ENCODE data around the gene GTPBP2. TPM values are rescaled to one million over a fixed set of nuclear protein-coding genes. Genes with fewer than 3 reads are reported as not detected.

Gene GTPBP2
- total RNA-seq, 1 experiment from 2014 or later = 76.4 TPM

DNA sequence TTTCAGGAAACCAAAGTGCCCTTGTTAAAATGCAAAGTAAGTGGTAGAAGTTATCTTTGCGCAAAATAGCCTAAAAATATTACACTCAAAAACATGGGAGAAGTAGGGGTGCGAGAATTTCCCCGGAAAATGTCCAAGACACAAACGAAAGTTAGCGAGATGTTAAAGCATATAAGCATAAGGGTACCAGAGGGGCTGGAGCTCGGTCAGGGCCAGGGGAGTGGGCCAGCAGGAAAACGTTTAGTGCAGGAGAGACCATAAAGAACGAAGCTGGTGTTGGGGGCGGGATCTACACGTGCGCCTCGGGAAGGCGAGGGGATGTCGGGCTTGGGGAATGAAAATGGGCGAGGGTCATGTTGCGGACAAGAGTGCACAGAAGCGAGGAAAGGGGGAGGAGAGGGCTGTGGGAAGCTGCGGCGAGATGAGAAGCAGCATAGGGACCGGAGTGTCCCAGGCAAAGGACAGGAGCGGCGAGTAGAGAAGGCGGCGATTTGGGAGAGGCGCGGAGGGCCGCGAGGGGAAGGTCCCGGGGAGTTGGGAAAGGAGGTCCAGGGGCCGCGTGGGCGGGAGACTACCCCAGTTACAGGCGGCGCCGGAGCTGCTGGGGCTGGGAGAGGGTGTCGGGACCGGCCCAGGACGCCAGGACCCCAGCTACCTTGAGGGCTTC, 53.8 kb downstream of the GTPBP2 start:
- peaks cover 41% of the 10 kb centered on the region for H3K36me3 Mint-ChIP-seq
- H3K9me3 Mint-ChIP-seq = no peaks in the 10 kb centered on the region
- TF ChIP-seq, protein P1, sequence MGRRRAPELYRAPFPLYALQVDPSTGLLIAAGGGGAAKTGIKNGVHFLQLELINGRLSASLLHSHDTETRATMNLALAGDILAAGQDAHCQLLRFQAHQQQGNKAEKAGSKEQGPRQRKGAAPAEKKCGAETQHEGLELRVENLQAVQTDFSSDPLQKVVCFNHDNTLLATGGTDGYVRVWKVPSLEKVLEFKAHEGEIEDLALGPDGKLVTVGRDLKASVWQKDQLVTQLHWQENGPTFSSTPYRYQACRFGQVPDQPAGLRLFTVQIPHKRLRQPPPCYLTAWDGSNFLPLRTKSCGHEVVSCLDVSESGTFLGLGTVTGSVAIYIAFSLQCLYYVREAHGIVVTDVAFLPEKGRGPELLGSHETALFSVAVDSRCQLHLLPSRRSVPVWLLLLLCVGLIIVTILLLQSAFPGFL (CRISPR knock-in tag; IDR thresholded peaks at IDR 0.05; ENCODE audit: borderline replicate concordance) = no peak
- TF ChIP-seq CREM (CRISPR knock-in tag; IDR thresholded peaks at IDR 0.05) = no peak
- TF ChIP-seq TEAD4 (CRISPR knock-in tag; IDR thresholded peaks at IDR 0.05) = 0 out of 2 replicates have a peak, but pooled peaks have one; percentile 46
- TF ChIP-seq ZNF671 (CRISPR knock-in tag; IDR thresholded peaks at IDR 0.05) = no peak
- peak; percentile 83; the same call in 1 of the 2 replicates for TF ChIP-seq JUN (CRISPR knock-in tag; IDR thresholded peaks at IDR 0.05)
- TF ChIP-seq, protein P2, sequence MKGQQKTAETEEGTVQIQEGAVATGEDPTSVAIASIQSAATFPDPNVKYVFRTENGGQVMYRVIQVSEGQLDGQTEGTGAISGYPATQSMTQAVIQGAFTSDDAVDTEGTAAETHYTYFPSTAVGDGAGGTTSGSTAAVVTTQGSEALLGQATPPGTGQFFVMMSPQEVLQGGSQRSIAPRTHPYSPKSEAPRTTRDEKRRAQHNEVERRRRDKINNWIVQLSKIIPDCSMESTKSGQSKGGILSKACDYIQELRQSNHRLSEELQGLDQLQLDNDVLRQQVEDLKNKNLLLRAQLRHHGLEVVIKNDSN (CRISPR knock-in tag; IDR thresholded peaks at IDR 0.05) = 0 out of 2 replicates have a peak, but pooled peaks have one; percentile 9
- TF ChIP-seq, protein P3, sequence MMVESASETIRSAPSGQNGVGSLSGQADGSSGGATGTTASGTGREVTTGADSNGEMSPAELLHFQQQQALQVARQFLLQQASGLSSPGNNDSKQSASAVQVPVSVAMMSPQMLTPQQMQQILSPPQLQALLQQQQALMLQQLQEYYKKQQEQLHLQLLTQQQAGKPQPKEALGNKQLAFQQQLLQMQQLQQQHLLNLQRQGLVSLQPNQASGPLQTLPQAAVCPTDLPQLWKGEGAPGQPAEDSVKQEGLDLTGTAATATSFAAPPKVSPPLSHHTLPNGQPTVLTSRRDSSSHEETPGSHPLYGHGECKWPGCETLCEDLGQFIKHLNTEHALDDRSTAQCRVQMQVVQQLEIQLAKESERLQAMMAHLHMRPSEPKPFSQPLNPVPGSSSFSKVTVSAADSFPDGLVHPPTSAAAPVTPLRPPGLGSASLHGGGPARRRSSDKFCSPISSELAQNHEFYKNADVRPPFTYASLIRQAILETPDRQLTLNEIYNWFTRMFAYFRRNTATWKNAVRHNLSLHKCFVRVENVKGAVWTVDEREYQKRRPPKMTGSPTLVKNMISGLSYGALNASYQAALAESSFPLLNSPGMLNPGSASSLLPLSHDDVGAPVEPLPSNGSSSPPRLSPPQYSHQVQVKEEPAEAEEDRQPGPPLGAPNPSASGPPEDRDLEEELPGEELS (CRISPR knock-in tag; IDR thresholded peaks at IDR 0.05) = no peak; the same call in 1 of the 2 replicates
- TF ChIP-seq, protein P4, sequence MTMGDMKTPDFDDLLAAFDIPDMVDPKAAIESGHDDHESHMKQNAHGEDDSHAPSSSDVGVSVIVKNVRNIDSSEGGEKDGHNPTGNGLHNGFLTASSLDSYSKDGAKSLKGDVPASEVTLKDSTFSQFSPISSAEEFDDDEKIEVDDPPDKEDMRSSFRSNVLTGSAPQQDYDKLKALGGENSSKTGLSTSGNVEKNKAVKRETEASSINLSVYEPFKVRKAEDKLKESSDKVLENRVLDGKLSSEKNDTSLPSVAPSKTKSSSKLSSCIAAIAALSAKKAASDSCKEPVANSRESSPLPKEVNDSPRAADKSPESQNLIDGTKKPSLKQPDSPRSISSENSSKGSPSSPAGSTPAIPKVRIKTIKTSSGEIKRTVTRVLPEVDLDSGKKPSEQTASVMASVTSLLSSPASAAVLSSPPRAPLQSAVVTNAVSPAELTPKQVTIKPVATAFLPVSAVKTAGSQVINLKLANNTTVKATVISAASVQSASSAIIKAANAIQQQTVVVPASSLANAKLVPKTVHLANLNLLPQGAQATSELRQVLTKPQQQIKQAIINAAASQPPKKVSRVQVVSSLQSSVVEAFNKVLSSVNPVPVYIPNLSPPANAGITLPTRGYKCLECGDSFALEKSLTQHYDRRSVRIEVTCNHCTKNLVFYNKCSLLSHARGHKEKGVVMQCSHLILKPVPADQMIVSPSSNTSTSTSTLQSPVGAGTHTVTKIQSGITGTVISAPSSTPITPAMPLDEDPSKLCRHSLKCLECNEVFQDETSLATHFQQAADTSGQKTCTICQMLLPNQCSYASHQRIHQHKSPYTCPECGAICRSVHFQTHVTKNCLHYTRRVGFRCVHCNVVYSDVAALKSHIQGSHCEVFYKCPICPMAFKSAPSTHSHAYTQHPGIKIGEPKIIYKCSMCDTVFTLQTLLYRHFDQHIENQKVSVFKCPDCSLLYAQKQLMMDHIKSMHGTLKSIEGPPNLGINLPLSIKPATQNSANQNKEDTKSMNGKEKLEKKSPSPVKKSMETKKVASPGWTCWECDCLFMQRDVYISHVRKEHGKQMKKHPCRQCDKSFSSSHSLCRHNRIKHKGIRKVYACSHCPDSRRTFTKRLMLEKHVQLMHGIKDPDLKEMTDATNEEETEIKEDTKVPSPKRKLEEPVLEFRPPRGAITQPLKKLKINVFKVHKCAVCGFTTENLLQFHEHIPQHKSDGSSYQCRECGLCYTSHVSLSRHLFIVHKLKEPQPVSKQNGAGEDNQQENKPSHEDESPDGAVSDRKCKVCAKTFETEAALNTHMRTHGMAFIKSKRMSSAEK (CRISPR knock-in tag; IDR thresholded peaks at IDR 0.05; ENCODE audit: borderline replicate concordance) = no peak
- no peak for TF ChIP-seq GRHL2 (CRISPR knock-in tag; IDR thresholded peaks at IDR 0.05; ENCODE audit: insufficient replicate concordance, severe bottlenecking)
- TF ChIP-seq MXD4 (CRISPR knock-in tag; IDR thresholded peaks at IDR 0.05; ENCODE audit: borderline replicate concordance) = no peak
- 0 out of 2 replicates have a peak, but pooled peaks have one; percentile 10 for TF ChIP-seq ZNF416 (CRISPR knock-in tag; IDR thresholded peaks at IDR 0.05)
- CTCF ChIA-PET = interaction anchor here (1.1 to 2.1 kb wide), 2 partner anchors 33 to 504 kb away, joined by 3 to 8 read pairs; no protein-coding TSS in a partner anchor
- peak overlapping the region; percentile 78 for H3K27ac Mint-ChIP-seq
- no peaks in the 10 kb centered on the region for H3K27me3 Mint-ChIP-seq (ENCODE audit: low read depth)
- POLR2A ChIA-PET = interaction anchor here (1.2 kb wide), 1 partner anchor 35 kb away, joined by 3 read pairs; no protein-coding TSS in a partner anchor
- H3K4me1 Mint-ChIP-seq = peaks cover 15% of the 10 kb centered on the region
- ATAC-seq (peak; percentile 46), DNase-seq (ENCODE audit: low spot score) (peak; percentile 40)
- H3K4me3 Mint-ChIP-seq = peak overlapping the region; percentile 98

DNA sequence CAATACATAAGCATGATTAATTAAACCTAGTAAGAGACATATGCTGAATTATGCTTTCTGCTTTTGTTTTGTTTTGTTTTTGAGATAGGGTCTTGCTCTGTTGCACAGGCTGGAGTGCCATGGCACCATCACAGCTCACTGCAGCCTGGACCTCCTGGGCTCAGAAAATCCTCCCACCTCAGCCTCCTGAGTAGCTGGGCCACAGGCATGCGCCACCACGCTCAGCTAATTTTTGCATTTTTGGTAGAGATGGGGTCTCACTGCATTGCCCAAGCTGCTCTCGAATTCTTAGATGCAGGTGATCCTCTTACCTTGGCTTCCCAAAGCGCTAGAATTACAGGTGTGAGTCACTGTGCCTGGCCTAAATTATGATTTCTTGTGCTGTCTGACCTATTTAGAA, 57.0 kb downstream of the GTPBP2 start:
- peaks cover 5% of the 10 kb centered on the region for H3K4me1 Mint-ChIP-seq
- ATAC-seq (no peak), DNase-seq (ENCODE audit: low spot score) (no peak)
- H3K27ac Mint-ChIP-seq = no peak overlapping the region
- H3K27me3 Mint-ChIP-seq (ENCODE audit: low read depth) = no peaks in the 10 kb centered on the region
- no peak overlapping the region for H3K4me3 Mint-ChIP-seq
- ChIA-PET POLR2A (no interaction called here), CTCF (no interaction called here)
- TF ChIP-seq JAZF1 (CRISPR knock-in tag; IDR thresholded peaks at IDR 0.05) (no peak), NR1H2 (CRISPR knock-in tag; IDR thresholded peaks at IDR 0.05) (no peak), ZNF396 (CRISPR knock-in tag; IDR thresholded peaks at IDR 0.05; ENCODE audit: borderline replicate concordance) (no peak)
- H3K36me3 Mint-ChIP-seq = peaks cover 52% of the 10 kb centered on the region
- H3K9me3 Mint-ChIP-seq = no peaks in the 10 kb centered on the region
